HepG2 (cell line): ENCODE results near the gene VPS11. TPM values are rescaled to one million over a fixed set of nuclear protein-coding genes. Genes with fewer than 3 reads are reported as not detected.

Experiments used
- ATRX ChIP-seq: sonication (generic); formaldehyde crosslinking; IDR thresholded peaks from 2 replicates; pipeline ENCODE4 v1.4.0; 2020; ENCODE audit warnings: missing genetic modification reagents, borderline replicate concordance
- FLYWCH1 ChIP-seq: sonication (generic); formaldehyde crosslinking; IDR thresholded peaks from 2 replicates; pipeline ENCODE4 v1.8.1; 2023; ENCODE audit warnings: mild to moderate bottlenecking, missing genetic modification reagents
- FOXO1 ChIP-seq: sonication (generic); formaldehyde crosslinking; IDR thresholded peaks from 2 replicates; pipeline ENCODE4 v1.4.0; 2020; ENCODE audit warnings: missing genetic modification reagents
- GATA4 ChIP-seq: sonication (generic); IDR thresholded peaks from 2 replicates; pipeline ENCODE4 v1.6.1; 2016; ENCODE audit warnings: antibody characterized with exemption, low read depth, borderline replicate concordance
- KDM5A ChIP-seq: fragments of 200-600 bp; sonication (generic); IDR thresholded peaks from 2 replicates; pipeline ENCODE4 v1.7.0; 2018; ENCODE audit warnings: antibody characterized with exemption, mild to moderate bottlenecking, low read length, borderline replicate concordance
- KLF12 ChIP-seq: sonication (generic); formaldehyde crosslinking; IDR thresholded peaks from 2 replicates; pipeline ENCODE4 v1.4.0; 2020; ENCODE audit warnings: missing genetic modification reagents, borderline replicate concordance
- NR2F2 ChIP-seq: IDR thresholded peaks from 2 replicates; pipeline ENCODE4 v1.6.1; 2012; ENCODE audit warnings: low read depth, inconsistent platforms, borderline replicate concordance
- TBP ChIP-seq: sonication (generic); formaldehyde crosslinking; IDR thresholded peaks from 2 replicates; pipeline ENCODE4 v1.5.0; 2020; ENCODE audit warnings: missing genetic modification reagents
- TBX3 ChIP-seq: fragments of 450-650 bp; IDR thresholded peaks from 2 replicates; pipeline ENCODE4 v1.6.1; 2017; ENCODE audit warnings: antibody characterized with exemption, mild to moderate bottlenecking, inconsistent platforms, borderline replicate concordance
- YEATS2 ChIP-seq: sonication (generic); formaldehyde crosslinking; IDR thresholded peaks from 2 replicates; pipeline ENCODE4 v1.4.0; 2020; ENCODE audit warnings: missing genetic modification reagents, borderline replicate concordance
- ZMYM4 ChIP-seq: sonication (generic); formaldehyde crosslinking; IDR thresholded peaks from 2 replicates; pipeline ENCODE4 v1.8.1; 2023; ENCODE audit warnings: mild to moderate bottlenecking, missing genetic modification reagents
- ZNF530 ChIP-seq: sonication (generic); formaldehyde crosslinking; IDR thresholded peaks from 2 replicates; pipeline ENCODE4 v1.5.0; 2020; ENCODE audit warnings: low read depth, mild to moderate bottlenecking, missing genetic modification reagents
- ZNF546 ChIP-seq: sonication (generic); formaldehyde crosslinking; conservative IDR thresholded peaks from 2 replicates; pipeline ENCODE4 v1.8.1; 2023; ENCODE audit warnings: mild to moderate bottlenecking, missing genetic modification reagents
- ZNF569 ChIP-seq: sonication (generic); formaldehyde crosslinking; IDR thresholded peaks from 2 replicates; pipeline ENCODE4 v1.5.0; 2020; ENCODE audit warnings: mild to moderate bottlenecking, missing genetic modification reagents, moderate library complexity, borderline replicate concordance
- polyA plus RNA-seq, 8 experiments: library from polyadenylated mRNA; depleted of rRNA in 3 of 8; stranded (reverse) in 7 of 8; unstranded in 1 of 8; fragments of >200 nt; fragmentation: Illumina TruSeq in 4 of 8; extraction: Trizol in 4 of 8; gene quantifications; 2 replicates each; pipeline versions ENCODE4 v1.2.1 to v1.2.3, GENCODE V29; 2011 to 2016; ENCODE audit warnings: low read depth in 4 of 8, missing spikeins in 1 of 8, mixed read lengths in 1 of 8; ENCODE audit not compliant: insufficient read depth in 1 of 8
- total RNA-seq, 5 experiments: library from RNA; depleted of rRNA; stranded (reverse); fragments of >200 nt; fragmentation: Illumina TruSeq; extraction: Trizol; gene quantifications; 2 replicates each; pipeline ENCODE4 v1.2.3, GENCODE V29; 2016; ENCODE audit warnings: low read depth in 1 of 5
- TF ChIP-seq, protein P1 (sequence below): sonication (generic); formaldehyde crosslinking; IDR thresholded peaks from 2 replicates; pipeline ENCODE4 v1.4.0; 2020; ENCODE audit warnings: missing genetic modification reagents, borderline replicate concordance
- TF ChIP-seq, protein P2 (sequence below): sonication (generic); formaldehyde crosslinking; IDR thresholded peaks from 2 replicates; pipeline ENCODE4 v1.5.1; 2020; ENCODE audit warnings: missing genetic modification reagents, mild to moderate bottlenecking, borderline replicate concordance
- TF ChIP-seq, protein P3 (sequence below): sonication (generic); formaldehyde crosslinking; conservative IDR thresholded peaks from 2 replicates; pipeline ENCODE4 v1.8.0; 2022; ENCODE audit warnings: missing genetic modification reagents
- TF ChIP-seq, protein P4 (sequence below): sonication (generic); formaldehyde crosslinking; IDR thresholded peaks from 2 replicates; pipeline ENCODE4 v1.5.0; 2020; ENCODE audit warnings: missing genetic modification reagents

VPS11 gene
- total and polyA plus RNA-seq, 2 of the 13 experiments (the other 11 are each of a cell fraction or from before 2014, with no cell fraction given): 13.7 to 21.6 TPM

DNA sequence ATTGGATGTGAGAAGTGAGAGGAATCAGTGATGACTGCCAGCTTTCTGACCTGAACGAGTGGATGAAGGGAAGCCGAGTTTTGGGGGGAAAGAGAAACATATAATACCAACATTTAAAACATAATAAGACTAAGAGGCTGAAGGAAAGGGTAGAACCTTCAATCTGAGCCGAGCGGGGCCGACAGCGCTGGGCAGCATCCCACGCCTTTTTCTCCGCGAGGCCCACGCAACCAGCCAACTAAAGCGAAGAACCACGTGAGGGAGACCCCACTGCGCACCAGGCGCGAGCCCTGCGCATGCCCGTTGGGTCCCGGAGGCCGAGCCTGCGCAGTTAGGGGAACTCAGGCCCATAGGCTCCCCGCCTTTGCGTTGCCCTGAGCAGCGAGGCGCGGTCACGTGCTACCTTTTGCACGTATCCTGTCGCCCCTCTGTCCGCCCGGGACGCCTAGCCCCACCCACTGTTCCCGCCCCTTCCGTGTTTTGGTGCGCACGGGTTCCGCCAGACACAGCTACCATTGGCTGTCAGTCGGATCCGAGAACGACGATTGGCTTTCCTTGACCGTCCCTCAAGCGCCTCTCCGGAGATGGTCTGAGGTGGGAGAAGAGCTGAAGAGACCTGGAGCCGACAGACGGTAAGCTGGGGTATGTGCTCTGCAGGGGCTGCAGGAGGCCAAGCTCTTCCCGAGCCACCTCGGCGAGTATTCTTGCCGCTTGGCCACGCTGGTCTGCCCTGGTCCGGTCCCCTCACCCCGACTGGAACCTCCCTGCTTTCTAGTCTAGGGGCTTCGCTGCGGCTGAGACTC, 53.6 kb downstream of the VPS11 start, which contains the start of gene HINFP (continued):
- TF ChIP-seq, protein P1, sequence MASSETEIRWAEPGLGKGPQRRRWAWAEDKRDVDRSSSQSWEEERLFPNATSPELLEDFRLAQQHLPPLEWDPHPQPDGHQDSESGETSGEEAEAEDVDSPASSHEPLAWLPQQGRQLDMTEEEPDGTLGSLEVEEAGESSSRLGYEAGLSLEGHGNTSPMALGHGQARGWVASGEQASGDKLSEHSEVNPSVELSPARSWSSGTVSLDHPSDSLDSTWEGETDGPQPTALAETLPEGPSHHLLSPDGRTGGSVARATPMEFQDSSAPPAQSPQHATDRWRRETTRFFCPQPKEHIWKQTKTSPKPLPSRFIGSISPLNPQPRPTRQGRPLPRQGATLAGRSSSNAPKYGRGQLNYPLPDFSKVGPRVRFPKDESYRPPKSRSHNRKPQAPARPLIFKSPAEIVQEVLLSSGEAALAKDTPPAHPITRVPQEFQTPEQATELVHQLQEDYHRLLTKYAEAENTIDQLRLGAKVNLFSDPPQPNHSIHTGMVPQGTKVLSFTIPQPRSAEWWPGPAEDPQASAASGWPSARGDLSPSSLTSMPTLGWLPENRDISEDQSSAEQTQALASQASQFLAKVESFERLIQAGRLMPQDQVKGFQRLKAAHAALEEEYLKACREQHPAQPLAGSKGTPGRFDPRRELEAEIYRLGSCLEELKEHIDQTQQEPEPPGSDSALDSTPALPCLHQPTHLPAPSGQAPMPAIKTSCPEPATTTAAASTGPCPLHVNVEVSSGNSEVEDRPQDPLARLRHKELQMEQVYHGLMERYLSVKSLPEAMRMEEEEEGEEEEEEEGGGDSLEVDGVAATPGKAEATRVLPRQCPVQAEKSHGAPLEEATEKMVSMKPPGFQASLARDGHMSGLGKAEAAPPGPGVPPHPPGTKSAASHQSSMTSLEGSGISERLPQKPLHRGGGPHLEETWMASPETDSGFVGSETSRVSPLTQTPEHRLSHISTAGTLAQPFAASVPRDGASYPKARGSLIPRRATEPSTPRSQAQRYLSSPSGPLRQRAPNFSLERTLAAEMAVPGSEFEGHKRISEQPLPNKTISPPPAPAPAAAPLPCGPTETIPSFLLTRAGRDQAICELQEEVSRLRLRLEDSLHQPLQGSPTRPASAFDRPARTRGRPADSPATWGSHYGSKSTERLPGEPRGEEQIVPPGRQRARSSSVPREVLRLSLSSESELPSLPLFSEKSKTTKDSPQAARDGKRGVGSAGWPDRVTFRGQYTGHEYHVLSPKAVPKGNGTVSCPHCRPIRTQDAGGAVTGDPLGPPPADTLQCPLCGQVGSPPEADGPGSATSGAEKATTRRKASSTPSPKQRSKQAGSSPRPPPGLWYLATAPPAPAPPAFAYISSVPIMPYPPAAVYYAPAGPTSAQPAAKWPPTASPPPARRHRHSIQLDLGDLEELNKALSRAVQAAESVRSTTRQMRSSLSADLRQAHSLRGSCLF (CRISPR knock-in tag): no peak
- TF ChIP-seq KLF12 (CRISPR knock-in tag) (no peak), FOXO1 (peak; percentile 34; the same call in 1 of the 2 replicates), ZNF546 (CRISPR knock-in tag) (no peak), ZMYM4 (CRISPR knock-in tag) (peak; percentile 58), KDM5A (no peak; the same call in 1 of the 2 replicates), ATRX (CRISPR knock-in tag) (no peak), ZNF569 (CRISPR knock-in tag) (no peak; the same call in 1 of the 2 replicates), YEATS2 (peak; percentile 88; the same call in 1 of the 2 replicates), NR2F2 (no peak), GATA4 (no peak; the same call in 1 of the 2 replicates), TBX3 (no peak), FLYWCH1 (no peak), TBP (CRISPR knock-in tag) (no peak), ZNF530 (no peak)
- TF ChIP-seq, protein P2, sequence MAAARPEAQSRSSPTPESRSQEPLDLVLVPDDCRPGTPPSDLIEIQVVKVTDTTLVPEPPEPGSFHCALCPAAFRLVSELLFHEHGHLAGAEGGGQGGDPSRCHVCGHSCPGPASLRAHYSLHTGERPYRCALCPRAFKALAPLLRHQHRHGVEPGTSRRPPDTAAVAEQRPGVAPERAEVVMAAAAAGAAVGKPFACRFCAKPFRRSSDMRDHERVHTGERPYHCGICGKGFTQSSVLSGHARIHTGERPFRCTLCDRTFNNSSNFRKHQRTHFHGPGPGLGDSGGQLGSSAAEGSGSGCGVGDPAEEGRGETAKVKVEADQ (CRISPR knock-in tag): peak; percentile 49
- TF ChIP-seq, protein P3, sequence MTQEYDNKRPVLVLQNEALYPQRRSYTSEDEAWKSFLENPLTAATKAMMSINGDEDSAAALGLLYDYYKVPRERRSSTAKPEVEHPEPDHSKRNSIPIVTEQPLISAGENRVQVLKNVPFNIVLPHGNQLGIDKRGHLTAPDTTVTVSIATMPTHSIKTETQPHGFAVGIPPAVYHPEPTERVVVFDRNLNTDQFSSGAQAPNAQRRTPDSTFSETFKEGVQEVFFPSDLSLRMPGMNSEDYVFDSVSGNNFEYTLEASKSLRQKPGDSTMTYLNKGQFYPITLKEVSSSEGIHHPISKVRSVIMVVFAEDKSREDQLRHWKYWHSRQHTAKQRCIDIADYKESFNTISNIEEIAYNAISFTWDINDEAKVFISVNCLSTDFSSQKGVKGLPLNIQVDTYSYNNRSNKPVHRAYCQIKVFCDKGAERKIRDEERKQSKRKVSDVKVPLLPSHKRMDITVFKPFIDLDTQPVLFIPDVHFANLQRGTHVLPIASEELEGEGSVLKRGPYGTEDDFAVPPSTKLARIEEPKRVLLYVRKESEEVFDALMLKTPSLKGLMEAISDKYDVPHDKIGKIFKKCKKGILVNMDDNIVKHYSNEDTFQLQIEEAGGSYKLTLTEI (CRISPR knock-in tag): no peak
- TF ChIP-seq, protein P4, sequence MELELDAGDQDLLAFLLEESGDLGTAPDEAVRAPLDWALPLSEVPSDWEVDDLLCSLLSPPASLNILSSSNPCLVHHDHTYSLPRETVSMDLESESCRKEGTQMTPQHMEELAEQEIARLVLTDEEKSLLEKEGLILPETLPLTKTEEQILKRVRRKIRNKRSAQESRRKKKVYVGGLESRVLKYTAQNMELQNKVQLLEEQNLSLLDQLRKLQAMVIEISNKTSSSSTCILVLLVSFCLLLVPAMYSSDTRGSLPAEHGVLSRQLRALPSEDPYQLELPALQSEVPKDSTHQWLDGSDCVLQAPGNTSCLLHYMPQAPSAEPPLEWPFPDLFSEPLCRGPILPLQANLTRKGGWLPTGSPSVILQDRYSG (CRISPR knock-in tag): no peak
- TF ChIP-seq, all 625 proteins: peak for 221
